Stimulated activated CD4-positive, alpha-beta T cell treated with anti-CD3 and anti-CD28 coated beads, Interleukin-15, amount 100 ng/mL, for 48 hours (primary cell): Measurements from ENCODE around the gene INSL3.

ENCODE experiments used
- DNase-seq, 2 donors: peaks; one replicate each; pipeline ENCODE4 v3.0.0-alpha.2; 2020; ENCODE audit warnings: low read depth in 2 of 2

The INSL3 gene

DNA sequence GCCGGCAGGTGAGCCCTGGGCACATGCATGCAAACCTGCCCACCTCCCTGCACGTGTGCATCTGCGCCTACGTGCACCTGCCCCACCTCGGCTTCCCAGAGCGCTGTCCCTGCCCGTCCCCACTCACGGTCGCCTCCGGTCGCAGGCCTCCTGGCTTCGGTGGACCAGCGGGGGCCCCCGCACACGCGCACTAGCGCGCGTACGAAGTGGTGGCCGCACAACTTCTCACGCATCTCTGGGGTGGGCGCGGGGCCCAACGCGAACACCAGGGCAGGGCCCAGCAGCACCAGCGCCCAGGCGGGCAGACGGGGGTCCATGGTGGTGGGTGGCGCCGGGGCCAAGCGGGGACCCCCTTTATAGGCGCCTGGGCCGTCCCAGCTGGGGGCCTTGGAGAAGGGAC lies at the start of gene INSL3:
INSL3 (minus strand) TSS at position 330 of the 400 bp plus-strand sequence; CDS start at position 317, 13 bp downstream.
- DNase-seq, result no peak

GRCh38 chr19:17869114-17869608 lies 47.8 kb upstream of the INSL3 start:
- no peak for DNase-seq

- no peak for DNase-seq
Measured at GRCh38 chr19:17868669-17869068, 47.4 kb upstream of the INSL3 start.

DNA sequence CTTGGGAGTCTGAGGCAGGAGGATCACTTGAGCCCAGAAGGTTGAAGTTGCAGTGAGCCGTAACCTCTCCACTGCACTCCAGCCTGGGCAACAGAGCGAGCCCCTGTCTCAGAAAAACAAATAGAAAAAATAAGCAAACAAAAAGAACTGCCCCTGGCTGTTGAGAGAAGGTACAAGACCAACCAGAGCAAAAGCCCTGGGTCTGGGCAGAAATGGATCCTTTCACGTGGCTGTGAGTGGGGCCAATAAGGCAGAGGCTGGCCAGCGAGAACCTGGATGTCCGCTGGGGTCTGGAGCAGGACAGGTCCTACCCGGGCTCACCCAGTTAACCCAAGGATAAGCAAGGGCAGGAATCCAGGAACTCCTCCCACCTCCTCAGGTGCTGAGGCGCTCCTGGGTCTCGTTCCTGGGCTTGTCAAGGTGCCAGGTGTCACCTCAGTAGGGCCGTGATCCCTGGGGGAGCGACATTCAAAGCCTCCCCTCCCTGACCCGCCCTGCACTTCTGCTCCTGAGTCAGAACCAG lies 45.7 kb upstream of the INSL3 start:
- DNase-seq, result no peak

DNA sequence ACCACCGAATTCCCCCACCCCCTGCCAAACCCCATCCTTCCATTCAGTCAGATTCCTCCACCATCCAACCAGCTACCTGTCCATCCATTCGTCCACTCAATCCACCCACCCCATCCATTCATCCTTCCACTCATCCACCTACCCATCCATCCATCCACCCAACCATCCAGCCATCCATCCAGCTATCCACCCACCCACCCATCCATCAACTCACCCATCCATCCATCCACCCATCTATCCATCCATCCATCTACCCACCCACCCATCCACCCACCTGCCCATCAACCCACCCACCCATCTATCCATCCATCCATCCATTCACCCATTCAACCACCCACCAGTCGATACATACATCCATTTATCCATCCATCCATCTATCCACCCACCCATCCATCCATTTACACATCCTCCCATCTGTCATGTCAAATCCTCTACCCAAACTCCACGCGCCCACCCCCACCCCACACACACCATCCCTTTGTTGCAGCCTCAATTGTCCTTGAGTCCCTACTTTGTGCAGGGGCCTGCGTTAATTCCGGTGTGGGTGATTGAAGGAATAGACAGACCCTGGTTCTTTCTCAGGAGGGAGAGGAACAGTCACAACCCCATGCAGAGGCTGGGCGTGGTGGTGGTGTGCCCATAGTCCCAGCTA lies 45.1 kb upstream of the INSL3 start:
- no peak for DNase-seq

DNA sequence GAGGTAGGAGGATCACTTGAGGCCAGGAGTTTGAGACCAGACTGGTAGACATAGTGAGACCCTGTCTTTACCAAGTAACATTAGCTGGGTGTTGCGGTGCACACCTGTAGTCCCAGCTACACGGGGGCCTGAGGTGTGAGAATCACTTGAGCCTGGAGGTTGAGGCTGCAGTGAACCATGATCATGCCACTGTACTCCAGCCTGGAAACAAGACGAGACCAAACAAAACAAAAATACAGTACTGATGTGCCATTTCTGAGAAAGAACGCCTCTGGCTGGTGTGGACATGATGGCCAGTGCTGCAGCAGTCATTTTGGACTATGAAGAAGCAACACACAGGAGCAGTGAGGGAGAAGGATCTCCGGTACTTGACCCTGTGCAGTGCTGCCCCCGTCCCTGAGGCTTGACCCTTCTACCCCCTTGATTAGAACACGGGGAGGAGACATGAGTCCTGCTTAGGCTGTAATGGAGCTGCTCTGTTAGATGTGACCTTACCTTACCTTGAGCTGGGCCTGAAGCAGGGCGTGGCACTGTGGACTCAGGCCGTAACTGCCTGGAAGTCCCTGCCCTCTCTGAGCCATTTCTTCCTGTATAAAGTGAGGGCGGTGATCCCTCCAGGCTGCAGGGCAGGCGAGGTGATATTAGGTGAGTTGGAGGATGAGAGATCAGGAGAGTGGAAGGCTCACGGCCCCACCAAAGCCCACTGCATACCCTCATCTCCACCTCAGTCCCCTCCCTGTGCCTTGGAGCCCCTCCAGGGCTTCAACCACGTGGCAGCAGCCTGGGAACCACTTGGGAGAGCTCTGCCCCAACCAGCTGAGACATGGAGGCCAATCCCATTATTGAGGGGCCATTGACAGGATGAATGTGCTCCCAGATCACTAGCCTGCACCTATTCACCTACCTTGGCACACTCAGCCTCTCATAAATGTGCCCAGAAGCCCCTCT lies 44.3 kb upstream of the INSL3 start:
- DNase-seq, result no peak

DNA sequence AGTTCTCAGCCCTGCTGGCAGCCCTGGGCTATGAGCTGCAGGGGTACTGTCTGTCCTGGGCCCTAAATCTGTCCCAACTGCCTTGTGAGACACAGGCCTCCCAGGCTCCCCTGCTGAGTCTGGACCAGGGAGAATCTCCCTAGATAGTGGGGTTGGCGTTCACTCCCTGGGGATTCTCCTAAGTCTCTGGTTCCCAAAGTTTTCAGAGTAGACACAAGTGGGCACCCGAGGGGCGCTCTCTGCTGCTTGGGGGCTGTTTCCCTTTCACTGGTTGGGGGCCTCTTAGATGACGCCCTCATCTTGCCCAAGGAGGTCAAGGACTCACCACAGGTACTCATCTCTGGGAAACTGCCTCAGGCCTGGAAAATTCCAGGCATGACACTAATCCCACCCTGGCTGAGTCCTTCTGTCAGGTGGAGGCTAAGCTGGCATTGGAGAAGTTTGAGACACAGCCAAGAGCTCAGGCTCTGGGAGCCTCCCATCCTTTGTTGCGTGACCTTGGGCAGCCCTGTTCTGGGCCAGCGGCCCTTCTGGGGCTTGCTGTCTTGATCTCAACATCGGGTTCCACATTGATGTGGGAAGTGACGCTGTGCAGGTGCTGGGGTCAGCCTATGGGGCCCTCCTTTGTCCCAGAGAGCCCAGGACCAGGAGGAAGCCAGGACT lies 42.3 kb upstream of the INSL3 start:
- no peak for DNase-seq

DNA sequence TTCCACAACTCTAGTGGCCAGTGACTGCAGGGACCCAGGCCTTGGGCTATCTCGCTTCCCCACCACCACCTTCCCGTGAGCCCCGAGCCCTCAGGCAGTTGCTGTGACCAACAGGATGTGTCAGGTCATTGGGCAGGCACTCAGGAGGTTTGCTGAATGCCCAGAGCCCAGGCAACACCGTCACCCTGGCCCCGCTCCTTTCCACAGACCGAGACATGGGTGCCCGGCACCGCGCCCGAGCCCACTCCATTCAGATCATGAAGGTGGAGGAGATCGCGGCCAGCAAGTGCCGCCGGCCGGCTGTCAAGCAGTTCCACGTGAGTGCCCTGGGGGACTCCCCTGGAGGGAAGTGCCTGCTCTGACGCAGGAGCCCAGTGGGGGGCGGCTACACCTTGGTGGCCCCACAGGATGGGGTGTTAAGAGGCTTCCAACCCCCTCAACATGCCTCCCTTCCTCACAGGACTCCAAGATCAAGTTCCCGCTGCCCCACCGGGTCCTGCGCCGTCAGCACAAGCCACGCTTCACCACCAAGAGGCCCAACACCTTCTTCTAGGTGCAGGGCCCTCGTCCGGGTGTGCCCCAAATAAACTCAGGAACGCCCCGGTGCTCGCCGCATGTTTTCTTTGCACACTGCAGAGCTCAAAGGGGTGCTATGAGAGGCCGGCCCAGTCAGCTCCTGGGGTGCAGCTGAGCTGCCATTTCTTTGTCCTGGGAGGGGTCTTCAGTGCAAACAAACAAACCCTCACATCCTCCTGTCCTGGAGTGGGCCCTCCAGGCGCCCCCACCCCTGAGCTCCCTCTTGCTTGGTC lies 41.6 kb upstream of the INSL3 start:
- DNase-seq, result no peak

DNA sequence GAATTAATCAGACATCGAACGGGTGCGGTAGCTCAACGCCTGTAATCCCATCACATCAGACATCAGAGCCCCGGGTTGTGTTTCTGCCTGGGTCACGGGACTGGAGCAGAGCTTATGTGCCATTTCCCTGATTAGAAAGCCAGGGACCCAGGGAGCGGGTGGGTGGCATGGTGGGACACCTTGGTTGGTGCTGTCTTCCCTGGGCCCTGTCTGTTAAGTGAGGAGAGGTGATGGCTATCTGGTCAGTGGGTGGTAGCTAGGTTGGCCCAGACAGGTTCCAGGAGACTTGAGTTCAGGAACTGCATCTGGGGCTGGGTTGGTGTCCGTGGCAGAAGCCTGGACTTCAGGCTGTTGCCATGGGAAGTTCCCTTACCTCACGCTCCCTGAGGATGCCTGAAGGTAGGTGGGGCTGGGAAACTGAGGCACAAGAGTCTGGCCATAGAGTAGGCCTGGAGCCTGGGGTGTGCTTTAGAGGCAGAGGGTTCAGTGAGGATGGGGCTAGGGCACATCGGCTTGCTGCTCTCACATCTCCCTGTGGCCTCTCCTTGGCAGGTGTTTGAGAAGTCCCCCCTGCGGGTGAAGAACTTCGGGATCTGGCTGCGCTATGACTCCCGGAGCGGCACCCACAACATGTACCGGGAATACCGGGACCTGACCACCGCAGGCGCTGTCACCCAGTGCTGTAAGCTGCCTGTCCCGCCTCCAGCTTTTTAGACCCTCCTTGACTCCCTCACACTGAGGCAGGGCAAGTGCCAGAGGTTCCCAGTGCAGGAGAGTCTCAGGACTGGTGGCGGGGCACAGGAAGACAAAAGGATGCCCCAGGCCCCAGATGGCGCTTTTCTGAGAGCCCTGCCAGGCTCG lies 40.5 kb upstream of the INSL3 start:
- DNase-seq, result no peak

- no peak for DNase-seq
Measured at GRCh38 chr19:17860993-17861360, 39.7 kb upstream of the INSL3 start.

- DNase-seq, result no peak
Measured at GRCh38 chr19:17860331-17860992, 39.1 kb upstream of the INSL3 start.

GRCh38 chr19:17859533-17860330 lies 38.4 kb upstream of the INSL3 start, which contains the start of gene RPL18A:
TSS of gene RPL18A (plus strand) at chr19:17859910. CDS start at chr19:17859957, 47 bp downstream.
- peak; percentile 98 to 100 for DNase-seq

DNA sequence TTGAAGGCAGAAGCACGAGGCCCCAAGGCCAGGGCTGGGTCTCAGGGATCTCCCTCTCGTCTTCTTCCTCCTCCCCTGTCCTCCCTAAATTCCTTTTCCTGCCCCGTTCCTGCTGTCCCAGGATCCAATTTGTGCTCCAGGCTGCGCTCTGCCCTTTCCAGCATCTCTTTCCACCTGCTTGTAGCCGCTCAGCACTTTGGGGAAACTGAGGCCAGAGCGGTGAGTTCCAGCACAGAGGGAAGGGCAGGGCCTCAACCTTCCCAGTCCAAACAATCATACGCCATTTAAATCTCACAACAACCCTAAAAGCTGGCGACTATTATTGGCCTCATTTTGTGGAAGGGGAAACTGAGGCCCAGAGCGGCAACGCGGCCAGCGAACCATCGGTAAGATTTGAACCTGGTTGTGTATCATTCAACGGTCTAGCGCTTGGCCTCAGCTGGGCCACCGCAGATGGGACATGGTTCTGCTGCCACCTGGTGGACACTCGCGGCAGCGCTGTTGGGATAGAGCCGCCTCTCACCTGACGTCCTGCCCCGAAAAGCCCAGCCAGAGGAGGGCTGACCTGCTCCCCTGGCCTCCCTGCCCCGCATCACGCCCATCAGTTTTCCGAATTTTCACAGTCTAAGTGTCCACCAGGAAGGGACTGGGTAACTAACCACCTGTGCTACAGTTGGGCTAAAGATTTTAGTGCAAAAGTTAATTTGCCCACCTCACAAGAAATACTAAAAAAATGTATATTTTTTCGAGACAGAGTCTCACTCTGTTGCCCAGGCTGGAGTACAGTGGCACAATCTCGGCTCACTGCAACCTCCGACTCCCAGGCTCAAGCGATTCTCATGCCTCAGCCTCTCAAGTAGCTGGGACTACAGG lies 34.2 kb upstream of the INSL3 start:
- DNase-seq, result peak; percentile 76 to 90

DNA sequence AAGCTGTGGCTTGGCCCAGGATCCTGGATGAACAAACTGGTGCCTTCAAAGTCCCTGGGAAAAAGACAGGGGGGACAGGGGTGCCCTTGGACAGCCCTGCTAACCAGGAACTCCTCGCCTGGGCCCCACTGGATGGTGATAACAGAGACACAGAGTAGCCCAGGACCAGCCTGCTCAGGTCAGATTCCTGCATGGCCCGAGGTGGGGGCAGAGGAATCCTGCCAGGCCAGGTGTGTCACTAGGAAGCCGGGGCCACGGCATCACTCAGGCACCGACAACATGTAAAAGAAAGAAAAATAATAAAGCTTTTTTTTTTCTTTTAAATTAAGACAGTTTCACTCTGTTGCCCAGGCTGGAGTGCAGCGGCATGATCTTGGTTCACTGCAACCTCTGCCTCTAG lies 32.7 kb upstream of the INSL3 start:
- no peak for DNase-seq

DNA sequence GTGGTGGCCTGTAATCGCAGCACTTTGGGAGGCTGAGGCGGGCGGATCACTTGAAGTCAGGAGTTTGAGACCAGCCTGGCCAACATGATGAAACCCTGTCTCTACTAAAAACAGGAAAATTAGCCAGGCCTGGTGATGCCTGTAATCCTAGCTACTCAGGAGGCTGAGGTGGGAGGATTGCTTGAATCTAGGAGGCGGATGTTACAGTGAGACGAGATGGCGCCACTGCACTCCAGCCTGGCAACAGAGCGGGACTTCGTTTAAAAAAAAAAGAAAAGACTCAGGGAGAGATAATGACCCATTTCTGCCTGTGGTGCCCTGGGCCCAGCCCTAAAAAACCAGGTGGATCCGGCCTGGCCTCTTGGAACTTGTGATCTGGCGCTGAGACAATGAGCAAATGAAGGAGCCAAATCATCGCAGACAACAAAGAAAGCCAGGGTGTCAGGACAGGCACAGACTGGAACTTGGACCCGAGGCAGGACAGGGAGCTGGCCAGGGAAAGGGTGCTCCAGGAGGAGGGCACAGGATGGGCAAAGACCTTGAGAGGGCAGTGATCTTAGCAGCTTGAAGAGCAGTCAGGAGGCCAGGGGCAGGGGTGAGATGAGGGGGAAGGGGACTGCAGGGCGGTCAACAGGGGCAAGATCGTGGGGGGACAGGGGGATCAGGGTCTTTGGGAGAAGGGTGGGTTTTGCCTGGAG lies 27.4 kb upstream of the INSL3 start:
- no peak for DNase-seq

DNA sequence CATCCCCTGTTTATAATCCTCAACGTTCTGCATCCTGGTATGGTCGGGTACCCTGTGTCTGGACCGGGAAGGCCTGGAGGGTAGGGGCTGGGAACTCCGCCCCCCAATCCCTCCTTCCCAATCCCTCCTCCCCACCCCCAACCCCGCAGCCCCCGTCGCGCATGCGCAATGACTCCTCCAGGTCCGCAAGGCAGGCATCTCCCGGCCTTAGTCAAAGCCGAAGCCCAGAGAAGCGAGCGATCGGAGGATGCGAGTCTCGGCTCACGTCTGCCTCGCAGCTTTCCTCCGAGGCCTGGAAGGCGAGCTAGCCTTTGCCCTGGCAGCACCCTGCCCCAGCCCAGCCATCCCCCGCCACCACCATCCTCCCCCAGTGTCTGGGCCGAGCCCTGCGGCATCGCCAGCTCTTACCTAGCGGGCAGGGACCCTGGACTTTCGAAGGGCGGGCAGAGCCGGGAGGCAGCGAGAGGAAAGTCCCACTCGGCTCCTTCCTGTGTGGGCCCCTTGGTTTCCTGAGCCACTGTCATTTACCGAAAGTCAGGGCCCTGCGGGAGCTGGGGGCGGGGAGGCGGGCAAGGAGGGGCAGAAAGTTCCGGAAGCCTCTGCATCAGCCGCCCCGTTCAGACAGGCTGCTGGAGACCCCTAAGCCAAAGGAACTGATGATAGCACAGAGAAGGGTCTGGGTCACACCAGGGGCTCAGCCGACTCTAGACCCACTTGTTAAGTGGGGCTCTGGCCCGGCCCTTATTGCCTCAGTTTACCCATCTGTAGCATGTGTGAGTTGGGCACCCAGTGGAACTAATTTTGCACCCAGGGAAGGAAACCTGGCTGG lies 26.4 kb upstream of the INSL3 start, which contains the start of gene JAK3:
JAK3 (minus strand) TSS at position 445 of the 829 bp plus-strand sequence. CDS start 3,565 bp downstream, outside the sequence.
- peak; percentile 88 to 89 for DNase-seq
